Suprapubic skin (tissue), 4 donors: ENCODE results near the gene GLRX3. TPM values are rescaled to one million over a fixed set of nuclear protein-coding genes. Genes with fewer than 3 reads are reported as not detected.

Experiments used
- DNase-seq, 2 donors: peaks; one replicate each; pipeline ENCODE4 v3.0.0-alpha.2; 2019; ENCODE audit warnings: low spot score in 2 of 2
- H3K27ac ChIP-seq: fragments of 200-600 bp; sonication (generic); one replicate; pipeline ENCODE4 v1.5.1; 2019
- H3K27me3 ChIP-seq: fragments of 200-600 bp; sonication (generic); one replicate; pipeline ENCODE4 v1.5.1; 2019
- H3K36me3 ChIP-seq: fragments of 200-600 bp; sonication (generic); one replicate; pipeline ENCODE4 v1.5.1; 2019
- H3K4me1 ChIP-seq: fragments of 200-600 bp; sonication (generic); one replicate; pipeline ENCODE4 v1.5.1; 2019
- H3K4me3 ChIP-seq: fragments of 200-600 bp; sonication (generic); one replicate; pipeline ENCODE4 v1.5.1; 2019; ENCODE audit warnings: mild to moderate bottlenecking
- H3K9me3 ChIP-seq: fragments of 200-600 bp; sonication (generic); one replicate; pipeline ENCODE4 v1.5.1; 2019
- EP300 ChIP-seq: sonication (generic); formaldehyde crosslinking; IDR thresholded peaks from one replicate; pipeline ENCODE4 v1.6.1; 2017; ENCODE audit warnings: antibody characterized with exemption
- POLR2A ChIP-seq, 2 donors: fragments of 450-650 bp; IDR thresholded peaks; one replicate each; pipeline ENCODE4 v1.6.1; 2017; ENCODE audit warnings: antibody characterized with exemption in 2 of 2, mild to moderate bottlenecking in 2 of 2, moderate library complexity in 2 of 2
- POLR2AphosphoS5 ChIP-seq, 3 donors: sonication (generic); formaldehyde crosslinking; IDR thresholded peaks; one replicate each; pipeline ENCODE4 v1.6.1; 2017; ENCODE audit warnings: antibody characterized with exemption in 3 of 3
- WGBS: methylation state at CpG from one replicate; pipeline ENCODE4 v1.1.5; 2018; 5-methylcytosine and 5-hydroxymethylcytosine counted together
- total RNA-seq, 4 donors: library from RNA; depleted of rRNA; stranded (reverse); fragments of >200 nt; gene quantifications; one replicate each; pipeline ENCODE4 v1.1.0, GENCODE V29; 2016
- TF ChIP-seq, protein P1 (sequence below), 2 donors: fragments of 200-600 bp in 1 of 2; fragments of 450-650 bp in 1 of 2; sonication (generic) in 1 of 2; IDR thresholded peaks; one replicate each; pipeline ENCODE4 v1.5.1; 2016 to 2019; ENCODE audit warnings: antibody characterized with exemption in 2 of 2, mild to moderate bottlenecking in 1 of 2, moderate library complexity in 1 of 2

Gene GLRX3
- total RNA-seq, 4 donors from 2014 or later: 35.7 to 115 (median 44.7) TPM

GRCh38 chr10:130194991-130195645 is 58.9 kb downstream of the GLRX3 start:
- Histone ChIP-seq H3K36me3 (no peaks in the 10 kb centered on the region), H3K4me1 (peaks cover 9% of the 10 kb centered on the region), H3K27ac (no peak overlapping the region), H3K9me3 (no peaks in the 10 kb centered on the region), H3K27me3 (no peaks in the 10 kb centered on the region), H3K4me3 (no peak overlapping the region)
- TF ChIP-seq POLR2AphosphoS5 (IDR thresholded peaks at IDR 0.05) (no peak), EP300 (no peak), POLR2A (IDR thresholded peaks at IDR 0.05) (no peak)
- TF ChIP-seq, protein P1, sequence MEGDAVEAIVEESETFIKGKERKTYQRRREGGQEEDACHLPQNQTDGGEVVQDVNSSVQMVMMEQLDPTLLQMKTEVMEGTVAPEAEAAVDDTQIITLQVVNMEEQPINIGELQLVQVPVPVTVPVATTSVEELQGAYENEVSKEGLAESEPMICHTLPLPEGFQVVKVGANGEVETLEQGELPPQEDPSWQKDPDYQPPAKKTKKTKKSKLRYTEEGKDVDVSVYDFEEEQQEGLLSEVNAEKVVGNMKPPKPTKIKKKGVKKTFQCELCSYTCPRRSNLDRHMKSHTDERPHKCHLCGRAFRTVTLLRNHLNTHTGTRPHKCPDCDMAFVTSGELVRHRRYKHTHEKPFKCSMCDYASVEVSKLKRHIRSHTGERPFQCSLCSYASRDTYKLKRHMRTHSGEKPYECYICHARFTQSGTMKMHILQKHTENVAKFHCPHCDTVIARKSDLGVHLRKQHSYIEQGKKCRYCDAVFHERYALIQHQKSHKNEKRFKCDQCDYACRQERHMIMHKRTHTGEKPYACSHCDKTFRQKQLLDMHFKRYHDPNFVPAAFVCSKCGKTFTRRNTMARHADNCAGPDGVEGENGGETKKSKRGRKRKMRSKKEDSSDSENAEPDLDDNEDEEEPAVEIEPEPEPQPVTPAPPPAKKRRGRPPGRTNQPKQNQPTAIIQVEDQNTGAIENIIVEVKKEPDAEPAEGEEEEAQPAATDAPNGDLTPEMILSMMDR (IDR thresholded peaks at IDR 0.05): no peak
- WGBS: 85% methylated on average over 7 of the region's 19 CpGs
- DNase-seq: no peak

DNA sequence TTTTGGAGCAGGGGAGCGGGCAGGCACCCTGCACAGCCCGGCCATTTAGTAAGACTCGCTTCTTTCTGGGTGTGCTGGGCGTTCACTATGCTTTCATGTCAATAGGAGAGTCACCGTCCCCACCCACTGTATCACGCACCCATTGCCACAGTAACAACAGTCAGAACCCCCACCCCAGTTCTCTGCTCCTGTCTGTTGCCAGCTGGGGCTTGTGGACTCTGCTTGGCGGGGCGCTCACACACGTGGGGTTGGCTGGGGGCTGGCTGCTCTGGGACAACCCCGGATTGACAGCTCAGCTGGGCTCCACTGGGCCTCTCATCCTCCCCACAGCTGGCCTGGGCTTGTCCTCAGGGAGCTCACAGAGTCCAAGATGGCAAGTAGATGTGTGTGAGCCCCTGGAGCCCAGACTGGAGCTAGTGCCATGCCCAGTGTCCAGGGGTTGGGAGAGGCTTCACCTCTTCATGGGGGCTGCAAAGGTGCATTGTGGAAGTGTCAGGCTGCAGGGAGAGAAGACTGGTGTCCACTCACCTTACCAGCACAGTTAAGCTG is 59.6 kb downstream of the GLRX3 start:
- no peak for DNase-seq
- 73% methylated on average over 6 of the region's 10 CpGs for WGBS
- TF ChIP-seq, protein P1 (IDR thresholded peaks at IDR 0.05): no peak
- TF ChIP-seq EP300 (no peak), POLR2AphosphoS5 (IDR thresholded peaks at IDR 0.05) (no peak), POLR2A (IDR thresholded peaks at IDR 0.05) (no peak)
- Histone ChIP-seq H3K4me3 (no peak overlapping the region), H3K27ac (no peak overlapping the region), H3K36me3 (no peaks in the 10 kb centered on the region), H3K27me3 (no peaks in the 10 kb centered on the region), H3K9me3 (no peaks in the 10 kb centered on the region), H3K4me1 (peaks cover 2% of the 10 kb centered on the region)

GRCh38 chr10:130196511-130197487 is 60.6 kb downstream of the GLRX3 start:
- Histone ChIP-seq H3K27me3 (no peaks in the 10 kb centered on the region), H3K36me3 (no peaks in the 10 kb centered on the region), H3K4me3 (no peak overlapping the region), H3K4me1 (no peaks in the 10 kb centered on the region), H3K27ac (no peak overlapping the region), H3K9me3 (no peaks in the 10 kb centered on the region)
- DNase-seq: no peak
- TF ChIP-seq POLR2A (IDR thresholded peaks at IDR 0.05) (no peak), EP300 (no peak), POLR2AphosphoS5 (IDR thresholded peaks at IDR 0.05) (no peak)
- TF ChIP-seq, protein P1 (IDR thresholded peaks at IDR 0.05): no peak
- WGBS: 87% methylated on average over 12 of the region's 15 CpGs

- H3K27me3 ChIP-seq: no peaks in the 10 kb centered on the region
- 82% methylated on average over 6 of the region's 6 CpGs for WGBS
- H3K4me3 ChIP-seq: no peak overlapping the region
- no peak for DNase-seq
- H3K4me1 ChIP-seq: no peaks in the 10 kb centered on the region
- TF ChIP-seq POLR2AphosphoS5 (IDR thresholded peaks at IDR 0.05): no peak
- TF ChIP-seq, protein P1 (IDR thresholded peaks at IDR 0.05): no peak
- TF ChIP-seq EP300: no peak
- no peak for TF ChIP-seq POLR2A (IDR thresholded peaks at IDR 0.05)
- H3K36me3 ChIP-seq: no peaks in the 10 kb centered on the region
- H3K27ac ChIP-seq: no peak overlapping the region
- no peaks in the 10 kb centered on the region for H3K9me3 ChIP-seq
These were observed 62.5 kb downstream of the GLRX3 start for GRCh38 chr10:130198651-130199050.
